ENCODE data around the gene TRIM63.

TRIM63 gene

DNA sequence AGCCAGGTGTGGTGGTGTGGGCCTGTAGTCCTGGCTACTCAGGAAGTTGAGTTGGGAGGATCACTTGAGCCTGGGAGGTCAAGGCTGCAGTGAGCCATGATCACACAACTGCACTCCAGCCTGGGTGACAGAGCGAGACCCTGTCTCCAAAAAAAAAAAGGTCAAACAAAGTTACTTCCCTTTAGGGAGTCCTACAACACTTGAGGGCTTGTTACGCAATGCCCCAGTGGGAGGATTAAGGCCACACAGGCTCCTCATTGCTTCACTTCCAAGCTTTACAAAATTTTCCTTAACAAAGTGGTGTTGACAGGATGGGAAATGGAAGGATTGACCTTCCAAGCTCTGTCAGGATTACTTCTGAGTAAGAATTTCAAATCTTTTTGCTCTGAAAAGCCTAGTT lies 52.1 kb downstream of the TRIM63 start:
- DNase-seq: no peak

DNA sequence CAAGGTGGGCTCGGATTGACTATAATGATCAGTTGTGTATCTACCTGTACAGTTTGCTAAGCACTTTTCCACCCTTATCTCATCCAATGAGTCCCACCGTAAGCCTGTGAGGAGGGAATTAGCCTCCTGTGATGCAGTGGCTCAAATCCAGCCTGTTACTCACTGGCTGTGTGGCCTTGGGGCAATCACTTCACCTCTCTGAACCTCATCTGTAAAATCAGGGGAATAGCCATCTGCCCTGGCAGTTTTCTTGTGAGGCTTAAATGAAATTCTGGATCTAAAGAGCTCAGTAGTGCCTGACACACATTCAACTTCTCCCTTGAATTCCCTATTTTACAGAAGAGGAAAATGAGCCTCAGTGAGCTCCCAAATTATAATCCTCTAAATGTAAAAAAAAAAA lies 53.3 kb downstream of the TRIM63 start:
- no peak for DNase-seq

DNA sequence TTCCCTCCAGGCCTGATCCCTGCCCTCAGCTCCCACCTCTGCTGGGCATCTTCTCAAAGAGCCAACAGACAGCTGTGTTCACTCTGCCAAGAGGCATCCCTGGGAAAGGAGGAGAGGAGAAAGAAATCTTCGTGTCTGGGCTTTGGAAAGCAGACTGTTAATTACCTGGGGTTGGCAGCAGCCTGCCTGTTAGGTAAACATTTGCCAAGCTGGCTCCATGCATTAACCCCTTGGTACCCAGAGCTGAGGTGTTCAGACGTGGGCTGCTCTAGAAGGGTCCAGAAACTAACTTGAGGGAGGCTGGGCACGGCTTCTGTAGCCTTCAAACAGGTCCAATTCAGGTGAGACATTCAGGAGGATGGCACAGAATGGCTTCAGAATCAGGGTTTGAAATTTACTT lies 54.6 kb downstream of the TRIM63 start:
- DNase-seq: no peak

DNA sequence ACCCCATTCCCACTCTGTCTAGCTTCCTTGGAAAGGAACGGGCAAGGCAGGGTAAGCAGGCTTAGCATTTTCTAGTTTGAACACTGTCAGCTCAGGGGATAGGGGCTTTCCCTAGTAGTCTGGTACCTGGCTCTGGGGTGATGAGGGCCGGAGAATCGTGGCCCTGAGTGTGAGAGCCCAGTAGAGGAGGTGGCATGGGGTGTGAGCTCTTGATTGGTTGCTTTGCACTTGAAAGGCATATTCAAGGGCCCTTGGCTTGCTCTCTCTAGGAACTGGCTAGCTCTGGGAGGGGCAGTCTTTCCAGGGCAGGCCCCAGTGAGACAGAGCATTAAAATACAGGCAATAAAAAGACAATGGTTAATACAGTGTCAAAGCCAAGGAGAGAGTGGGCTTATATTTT lies 56.6 kb downstream of the TRIM63 start:
- peak; percentile 55 for DNase-seq

DNA sequence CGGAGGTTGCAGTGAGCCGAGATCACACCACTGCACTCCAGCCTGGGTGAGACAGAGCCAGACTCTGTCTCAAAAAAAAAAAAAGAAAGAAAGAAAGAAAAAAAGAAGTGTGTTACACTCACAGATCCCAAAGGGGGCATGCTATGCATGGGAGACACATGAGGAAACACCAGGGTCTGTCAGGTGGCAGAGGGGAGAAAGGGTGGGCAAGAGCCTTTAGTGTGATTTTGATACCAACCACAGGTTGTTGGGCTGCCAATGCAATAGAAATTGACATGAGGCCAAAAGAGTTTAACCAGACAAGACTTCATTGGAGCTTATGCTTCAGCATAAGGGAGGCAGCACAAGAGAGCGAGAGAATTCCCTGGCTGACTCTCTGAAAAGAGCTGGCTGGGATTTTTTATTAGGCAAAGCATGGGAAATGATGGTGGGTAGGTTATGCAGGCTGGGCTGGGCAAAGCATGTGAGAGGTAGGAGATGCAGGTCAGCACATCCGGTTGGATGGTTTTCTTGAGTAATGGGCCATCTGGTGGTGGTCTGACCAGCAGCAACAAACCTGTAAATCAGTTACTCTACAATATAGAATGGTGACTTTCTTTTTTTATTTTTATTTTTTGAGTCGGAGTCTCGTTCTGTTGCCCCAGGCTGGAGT lies 57.5 kb downstream of the TRIM63 start:
- no peak for DNase-seq

DNA sequence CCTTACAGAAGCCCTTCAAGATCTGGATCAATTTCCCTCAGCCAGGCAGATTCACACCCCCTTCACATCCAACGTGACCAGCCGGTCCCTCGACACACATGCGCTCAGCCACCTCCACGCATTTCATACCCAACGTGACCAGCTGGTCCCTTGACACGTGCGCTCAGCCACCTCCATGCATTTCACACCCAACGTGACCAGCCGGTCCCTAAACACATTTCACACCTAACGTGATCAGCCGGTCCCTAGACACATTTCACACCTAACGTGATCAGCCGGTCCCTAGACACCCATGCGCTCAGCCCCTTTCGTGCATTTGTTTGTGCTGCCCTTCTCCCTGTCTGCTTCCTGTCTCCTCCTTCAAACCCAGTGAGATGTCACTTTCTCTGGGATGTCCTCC lies 60.7 kb downstream of the TRIM63 start:
- DNase-seq: no peak

DNA sequence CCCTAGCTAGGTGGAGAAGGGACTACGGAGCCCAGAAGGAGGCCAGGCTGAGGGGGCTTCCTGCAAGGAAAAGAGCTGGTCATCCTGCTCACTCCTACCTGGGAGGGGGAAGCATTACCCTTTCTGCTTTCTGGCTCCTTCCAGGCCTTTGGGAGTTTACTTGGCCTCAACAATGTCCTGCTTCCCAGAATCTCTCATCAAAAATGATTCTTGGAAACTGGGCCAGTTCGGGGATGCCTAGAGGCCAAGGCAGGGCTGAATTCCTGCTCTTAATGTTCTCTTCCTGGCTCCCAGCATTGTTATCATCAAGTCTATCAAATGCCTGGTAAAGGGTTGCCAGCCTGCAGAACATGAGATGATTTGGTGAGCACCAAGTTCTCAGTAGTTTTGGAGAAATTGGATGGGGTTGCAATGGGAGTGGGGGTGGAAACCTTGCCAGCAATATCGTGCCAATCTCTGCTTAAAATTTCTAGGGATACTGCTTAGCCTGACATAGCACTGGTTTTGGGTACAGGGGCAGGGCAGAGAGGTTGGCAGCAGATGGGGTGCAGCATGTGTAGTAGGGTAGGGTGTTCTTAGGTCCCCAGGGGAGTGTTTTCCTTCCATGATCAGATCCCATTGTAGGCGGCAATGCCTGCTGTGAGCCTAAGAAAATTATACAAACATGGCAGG lies 61.9 kb downstream of the TRIM63 start:
- DNase-seq: no peak

DNA sequence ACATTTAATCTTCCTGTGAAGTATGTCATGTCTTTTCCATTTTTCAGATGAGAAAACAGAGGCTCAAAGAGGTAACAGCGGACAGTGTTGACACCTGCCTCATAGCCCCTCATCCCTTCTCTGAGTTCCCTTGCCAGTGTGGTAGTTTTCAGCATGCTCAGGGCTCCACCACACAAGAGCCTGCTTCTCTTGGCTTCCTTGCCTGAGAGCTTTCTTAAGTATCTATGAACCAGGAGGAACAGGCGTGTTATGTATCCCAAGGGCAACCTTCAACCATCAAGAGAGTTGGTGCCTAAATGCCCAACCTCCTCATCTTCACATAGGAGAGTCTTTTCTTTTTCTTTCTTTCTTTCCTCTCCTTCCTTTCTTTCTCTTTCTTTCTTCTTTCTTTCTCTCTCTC lies 63.7 kb downstream of the TRIM63 start:
- no peak for DNase-seq

DNA sequence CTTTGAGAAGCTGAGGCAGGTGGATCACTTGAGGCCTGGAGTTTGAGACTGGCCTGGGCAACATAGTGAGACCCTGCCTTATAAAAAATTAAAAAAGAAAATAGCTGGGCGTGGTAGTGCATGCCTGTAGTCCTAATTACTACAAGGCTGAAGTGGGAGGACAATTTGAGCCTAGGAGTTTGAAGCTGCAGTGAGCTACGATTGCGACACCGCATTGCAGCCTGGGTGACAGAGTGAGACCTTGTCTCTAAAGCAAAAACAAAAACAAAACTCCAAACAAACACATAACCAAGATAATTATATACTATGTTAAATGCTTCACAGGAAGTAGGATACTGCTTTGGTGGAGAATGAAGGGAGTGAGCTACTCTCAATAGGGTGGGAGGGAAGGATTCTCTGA lies 64.2 kb downstream of the TRIM63 start:
- no peak for DNase-seq
